Naive thymus-derived CD8-positive, alpha-beta T cell (primary cell): Measurements from ENCODE around the gene DDX46. TPM values are rescaled to one million over a fixed set of nuclear protein-coding genes. Genes with fewer than 3 reads are reported as not detected.
"Not testable (repeated sequence)": the region's sequence is repeated elsewhere in the genome, so short reads cannot be mapped to it uniquely, and the experiment has no call there.

Source experiments
- ATAC-seq, 2 donors: fragments of 150-1000 bp; cut with Tn5 transposase in 1 of 2; sonication (Bioruptor Pico), chemical (Tn5 transposase) in 1 of 2; 1 replicate in 1 of 2; 2 replicates in 1 of 2; pipeline ENCODE4 v1.10.0; 2021; ENCODE audit warnings: mild to moderate bottlenecking in 2 of 2, moderate library complexity in 2 of 2
- POLR2A ChIA-PET: fragments of 350-600 bp; sonication (Branson Sonifier 250); formaldehyde crosslinking; loops from one replicate; lab custom pipeline; 2021; ENCODE audit warnings: antibody characterized with exemption; lab: Charles Lee
- DNase-seq, 10 donors: peaks; one replicate each; pipeline versions ENCODE4 v3.0.0 to v3.0.0-alpha.2; 2020 to 2022
- H3K27ac Mint-ChIP-seq, 10 donors: one replicate each; pipeline ENCODE4 v1.8.0; 2020 to 2022; ENCODE audit warnings: mild to moderate bottlenecking in 10 of 10, mixed read lengths in 10 of 10, moderate library complexity in 4 of 10, inconsistent platforms in 1 of 10
- H3K27me3 Mint-ChIP-seq, 5 donors: one replicate each; pipeline ENCODE4 v1.8.0; 2021 to 2022; ENCODE audit warnings: mixed read lengths in 5 of 5
- H3K36me3 Mint-ChIP-seq, 3 donors: one replicate each; pipeline ENCODE4 v1.8.0; 2020 to 2022; ENCODE audit warnings: mixed read lengths in 3 of 3, mild to moderate bottlenecking in 2 of 3, inconsistent platforms in 1 of 3
- H3K4me1 Mint-ChIP-seq, 4 donors: one replicate each; pipeline ENCODE4 v1.8.0; 2021 to 2022; ENCODE audit warnings: mixed read lengths in 4 of 4
- H3K4me3 Mint-ChIP-seq, 10 donors: one replicate each; pipeline ENCODE4 v1.8.0; 2020 to 2022; ENCODE audit warnings: mild to moderate bottlenecking in 10 of 10, mixed read lengths in 10 of 10, moderate library complexity in 6 of 10, inconsistent platforms in 1 of 10
- H3K9me3 Mint-ChIP-seq, 9 donors: one replicate each; pipeline ENCODE4 v1.8.0; 2020 to 2022; ENCODE audit warnings: mixed read lengths in 9 of 9, mild to moderate bottlenecking in 3 of 9, inconsistent platforms in 1 of 9, moderate library complexity in 1 of 9
- polyA plus RNA-seq, 3 donors: library from polyadenylated mRNA; unstranded; fragments of 300-500 nt; fragmentation: Illumina TruSeq; gene quantifications; one replicate each; pipeline ENCODE4 v1.2.3, GENCODE V29; 2021
- total RNA-seq, 8 experiments: library from RNA in 2 of 8; stranded (reverse) in 2 of 8; gene quantifications; one replicate each; pipeline ENCODE4 v1.2.3 and lab custom pipeline; 2021 to 2026

The DDX46 gene
- total and polyA plus RNA-seq, 5 experiments from 2014 or later: 17.9 to 75.6 (median 23.4) TPM

- POLR2A ChIA-PET: interaction anchor here (0.7 kb wide), 1 partner anchor 15 kb away, joined by 3 read pairs; no protein-coding TSS in a partner anchor
- no peak for ATAC-seq
Observed at GRCh38 chr5:134821841-134822240, 63.3 kb downstream of the DDX46 start.

GRCh38 chr5:134824681-134825080 is 66.1 kb downstream of the DDX46 start:
- POLR2A ChIA-PET: interaction anchor here (1.2 kb wide), 1 partner anchor 80 kb away, joined by 4 read pairs; the partner anchor contains the start of gene PCBD2
- Mint-ChIP-seq H3K27me3 (no peaks in the 10 kb centered on the region), H3K9me3 (no peaks in the 10 kb centered on the region), H3K4me3 (no peak overlapping the region), H3K36me3 (peaks cover 0 to 95% (median 6%) of the 10 kb centered on the region in 3 donors), H3K4me1 (no peaks in the 10 kb centered on the region), H3K27ac (no peak overlapping the region)
- ATAC-seq: no peak
- DNase-seq: no peak

More at GRCh38 chr5:134821841-134822240, 63.3 kb downstream of the DDX46 start:
- no peaks in the 10 kb centered on the region for H3K9me3 Mint-ChIP-seq
- peaks cover 0 to 96% (median 15%) of the 10 kb centered on the region in 3 donors for H3K36me3 Mint-ChIP-seq
- no peaks in the 10 kb centered on the region for H3K27me3 Mint-ChIP-seq
- no peak overlapping the region for H3K4me3 Mint-ChIP-seq
- H3K27ac Mint-ChIP-seq: no peak overlapping the region
- DNase-seq: no peak
- H3K4me1 Mint-ChIP-seq: no peaks in the 10 kb centered on the region

- Mint-ChIP-seq H3K27me3 (no peaks in the 10 kb centered on the region), H3K27ac (peak overlapping the region in 3 of 10 donors; percentile 46 to 67 (median 55)), H3K4me1 (no peaks in the 10 kb centered on the region), H3K36me3 (peaks cover 0 to 90% (median 6%) of the 10 kb centered on the region in 3 donors), H3K9me3 (no peaks in the 10 kb centered on the region), H3K4me3 (no peak overlapping the region)
- POLR2A ChIA-PET: interaction anchor here (1.2 kb wide), 1 partner anchor 80 kb away, joined by 4 read pairs; the partner anchor contains the start of gene PCBD2
- no peak for ATAC-seq
- no peak for DNase-seq
Observed at GRCh38 chr5:134825212-134825611, 66.6 kb downstream of the DDX46 start.

GRCh38 chr5:134833340-134834032 is 74.9 kb downstream of the DDX46 start:
- no peaks in the 10 kb centered on the region for H3K27me3 Mint-ChIP-seq
- ATAC-seq (no peak), DNase-seq (no peak)
- no peak overlapping the region for H3K4me3 Mint-ChIP-seq
- POLR2A ChIA-PET: interaction anchor here (1.2 to 1.7 kb wide), 2 partner anchors 12 to 16 kb away, joined by 3 read pairs; partner anchors contain the start of gene C5orf24
- H3K27ac Mint-ChIP-seq: no peak overlapping the region
- H3K4me1 Mint-ChIP-seq: no peaks in the 10 kb centered on the region
- no peaks in the 10 kb centered on the region for H3K9me3 Mint-ChIP-seq
- H3K36me3 Mint-ChIP-seq: peaks cover 0 to 60% (median 2%) of the 10 kb centered on the region in 3 donors

- Mint-ChIP-seq H3K27ac (no peak overlapping the region), H3K9me3 (no peaks in the 10 kb centered on the region), H3K4me3 (no peak overlapping the region), H3K27me3 (no peaks in the 10 kb centered on the region), H3K36me3 (peaks cover 0 to 68% (median 4%) of the 10 kb centered on the region in 3 donors), H3K4me1 (no peaks in the 10 kb centered on the region)
- DNase-seq: no peak
- POLR2A ChIA-PET: interaction anchor here (0.8 kb wide), 1 partner anchor 660 kb away, joined by 3 read pairs; no protein-coding TSS in a partner anchor
- no peak for ATAC-seq
Observed at GRCh38 chr5:134835623-134836022, 77.0 kb downstream of the DDX46 start.

GRCh38 chr5:134837530-134838181 is 79.1 kb downstream of the DDX46 start:
- POLR2A ChIA-PET: interaction anchor here (0.6 kb wide), 1 partner anchor 8 kb away, joined by 3 read pairs; the partner anchor contains the start of gene C5orf24
- H3K27me3 Mint-ChIP-seq: no peaks in the 10 kb centered on the region
- H3K4me3 Mint-ChIP-seq: no peak overlapping the region
- no peak overlapping the region for H3K27ac Mint-ChIP-seq
- peaks cover 0 to 58% (median 5%) of the 10 kb centered on the region in 3 donors for H3K36me3 Mint-ChIP-seq
- ATAC-seq (no peak), DNase-seq (no peak)
- no peaks in the 10 kb centered on the region for H3K9me3 Mint-ChIP-seq
- no peaks in the 10 kb centered on the region for H3K4me1 Mint-ChIP-seq

- POLR2A ChIA-PET, DNase-seq, H3K9me3 Mint-ChIP-seq, H3K27me3 Mint-ChIP-seq, H3K4me1 Mint-ChIP-seq, H3K4me3 Mint-ChIP-seq, ATAC-seq: not testable (repeated sequence)
- Mint-ChIP-seq H3K27ac (peak overlapping the region in 3 of 10 donors; percentile 39 to 80 (median 77)), H3K36me3 (peaks cover 0 to 53% (median 5%) of the 10 kb centered on the region in 3 donors)
Observed at GRCh38 chr5:134838361-134838760, 79.8 kb downstream of the DDX46 start.

- Mint-ChIP-seq H3K9me3 (no peaks in the 10 kb centered on the region), H3K27ac (no peak overlapping the region), H3K4me1 (peaks cover 7 to 10% (median 9%) of the 10 kb centered on the region in 4 donors), H3K4me3 (no peak overlapping the region), H3K27me3 (no peaks in the 10 kb centered on the region), H3K36me3 (peaks cover 0 to 39% (median 5%) of the 10 kb centered on the region in 3 donors)
- no peak for ATAC-seq
- no peak for DNase-seq
- POLR2A ChIA-PET: no interaction called here
Observed at GRCh38 chr5:134840811-134841210, 82.2 kb downstream of the DDX46 start.

- no peak for ATAC-seq
- peaks cover 12 to 29% (median 26%) of the 10 kb centered on the region in 4 donors for H3K4me1 Mint-ChIP-seq
Observed at GRCh38 chr5:134844252-134844651, 85.7 kb downstream of the DDX46 start.

GRCh38 chr5:134845335-134845851 is 86.8 kb downstream of the DDX46 start:
- Mint-ChIP-seq H3K27me3 (no peaks in the 10 kb centered on the region), H3K36me3 (peaks cover 0 to 12% (median 2%) of the 10 kb centered on the region in 3 donors), H3K9me3 (no peaks in the 10 kb centered on the region), H3K27ac (peak overlapping the region; percentile 90 to 97 (median 96)), H3K4me1 (peaks cover 12 to 37% (median 32%) of the 10 kb centered on the region in 4 donors), H3K4me3 (peak overlapping the region; percentile 86 to 95 (median 90))
- ATAC-seq: no peak
- POLR2A ChIA-PET: interaction anchor here (0.5 to 1.7 kb wide), 14 partner anchors 8 to 1674 kb away, joined by 3 to 37 read pairs (median 6); partner anchors contain the start of genes CAMLG, DDX46, PCBD2 and PPP2CA
- peak in 1 of 10 donors; percentile 7 for DNase-seq

More at GRCh38 chr5:134844252-134844651, 85.7 kb downstream of the DDX46 start:
- POLR2A ChIA-PET: interaction anchor here (3.1 kb wide), 1 partner anchor 60 kb away, joined by 10 read pairs; the partner anchor contains the start of gene PCBD2
- Mint-ChIP-seq H3K27ac (peak overlapping the region; percentile 16 to 97 (median 92)), H3K36me3 (peaks cover 0 to 18% (median 4%) of the 10 kb centered on the region in 3 donors), H3K27me3 (no peaks in the 10 kb centered on the region), H3K4me3 (peak overlapping the region in 1 of 10 donors; percentile 14), H3K9me3 (no peaks in the 10 kb centered on the region)
- DNase-seq: no peak

- H3K36me3 Mint-ChIP-seq: peaks cover 0 to 12% (median 0%) of the 10 kb centered on the region in 3 donors
- POLR2A ChIA-PET: interaction anchor here (0.5 to 1.7 kb wide), 14 partner anchors 8 to 1674 kb away, joined by 3 to 37 read pairs (median 6); partner anchors contain the start of genes CAMLG, DDX46, PCBD2 and PPP2CA
- ATAC-seq: peak; percentile 90
Observed at GRCh38 chr5:134845852-134846640, 87.5 kb downstream of the DDX46 start, which contains the start of gene C5orf24. C5orf24 (plus strand) TSS chr5:134845968; CDS start chr5:134854901, 8,933 bp downstream.

More at GRCh38 chr5:134845852-134846640, 87.5 kb downstream of the DDX46 start, which contains the start of gene C5orf24:
- peak; percentile 82 to 95 (median 89) for DNase-seq
- Mint-ChIP-seq H3K9me3 (no peaks in the 10 kb centered on the region), H3K4me3 (peak within 1 kb of the TSS; percentile 86 to 95 (median 90)), H3K4me1 (peaks cover 13 to 42% (median 34%) of the 10 kb centered on the region in 4 donors), H3K27me3 (no peaks in the 10 kb centered on the region), H3K27ac (peak within 1 kb of the TSS; percentile 90 to 97 (median 96))
